ENCODE measurements around the gene RRAD.
"Not testable (repeated sequence)": the region's sequence is repeated elsewhere in the genome, so short reads cannot be mapped to it uniquely, and the experiment has no call there.

Gene RRAD
- total RNA-seq = 0.42 to 3.5 (median 0.92) reads per million in 9 experiments

GRCh38 chr16:66925322-66925840 lies at the start of gene RRAD:
RRAD (minus strand) TSS chr16:66925535; CDS start chr16:66925179, 356 bp downstream.
- peak within 1 kb of the TSS; percentile 68 to 75 for H3K4me3 Mint-ChIP-seq
- H3K36me3 Mint-ChIP-seq (ENCODE audit: insufficient read depth) = peaks cover 2% of the 10 kb centered on the region
- peak within 1 kb of the TSS in 1 of 2 donors; percentile 59 for H3K27ac Mint-ChIP-seq
- H3K27me3 Mint-ChIP-seq = peaks cover 25 to 47% of the 10 kb centered on the region in 2 donors
- ATAC-seq (replicated peaks) = peak; percentile 23
- H3K4me1 Mint-ChIP-seq (ENCODE audit: low read depth in 2 of 2) = peaks cover 0 to 11% of the 10 kb centered on the region in 2 donors
- DNase-seq = no peak
- no peaks in the 10 kb centered on the region for H3K9me3 Mint-ChIP-seq

GRCh38 chr16:66974932-66975246 lies 49.6 kb upstream of the RRAD start:
- not testable (repeated sequence) for H3K36me3 Mint-ChIP-seq (ENCODE audit: insufficient read depth); ATAC-seq (replicated peaks); H3K27me3 Mint-ChIP-seq; H3K9me3 Mint-ChIP-seq
- Mint-ChIP-seq H3K27ac (peak overlapping the region in 1 of 2 donors; percentile 69), H3K4me1 (ENCODE audit: low read depth in 2 of 2) (peaks cover 8 to 16% of the 10 kb centered on the region in 2 donors), H3K4me3 (peak overlapping the region; percentile 78 to 79)
- peak; percentile 20 to 32 (median 23) for DNase-seq

GRCh38 chr16:66974156-66974931 lies 49.0 kb upstream of the RRAD start:
- not testable (repeated sequence) for H3K27me3 Mint-ChIP-seq; H3K36me3 Mint-ChIP-seq (ENCODE audit: insufficient read depth); ATAC-seq (replicated peaks); H3K9me3 Mint-ChIP-seq; DNase-seq
- Mint-ChIP-seq H3K4me1 (ENCODE audit: low read depth in 2 of 2) (peaks cover 8 to 16% of the 10 kb centered on the region in 2 donors), H3K4me3 (peak overlapping the region; percentile 78 to 79), H3K27ac (peak overlapping the region in 1 of 2 donors; percentile 69)

GRCh38 chr16:66973716-66974115 lies 48.4 kb upstream of the RRAD start:
- ATAC-seq (replicated peaks) (no peak), DNase-seq (no peak)
- Mint-ChIP-seq H3K36me3 (ENCODE audit: insufficient read depth) (peaks cover 6% of the 10 kb centered on the region), H3K27me3 (peaks cover 0 to 10% of the 10 kb centered on the region in 2 donors), H3K4me1 (ENCODE audit: low read depth in 2 of 2) (peaks cover 8 to 16% of the 10 kb centered on the region in 2 donors), H3K27ac (no peak overlapping the region), H3K9me3 (no peaks in the 10 kb centered on the region), H3K4me3 (no peak overlapping the region)

DNA sequence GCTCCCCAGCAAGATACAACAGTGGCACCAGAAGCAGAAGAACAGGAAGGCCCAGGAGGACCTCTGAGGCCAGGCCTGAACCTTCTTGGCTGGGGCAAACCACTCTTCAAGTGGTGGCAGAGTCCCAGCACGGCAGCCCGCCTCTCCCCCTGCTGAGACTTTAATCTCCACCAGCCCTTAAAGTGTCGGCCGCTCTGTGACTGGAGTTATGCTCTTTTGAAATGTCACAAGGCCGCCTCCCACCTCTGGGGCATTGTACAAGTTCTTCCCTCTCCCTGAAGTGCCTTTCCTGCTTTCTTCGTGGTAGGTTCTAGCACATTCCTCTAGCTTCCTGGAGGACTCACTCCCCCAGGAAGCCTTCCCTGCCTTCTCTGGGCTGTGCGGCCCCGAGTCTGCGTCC lies 47.6 kb upstream of the RRAD start:
- H3K9me3 Mint-ChIP-seq = no peaks in the 10 kb centered on the region
- H3K27ac Mint-ChIP-seq = no peak overlapping the region
- H3K4me1 Mint-ChIP-seq (ENCODE audit: low read depth in 2 of 2) = peaks cover 8 to 16% of the 10 kb centered on the region in 2 donors
- peaks cover 2% of the 10 kb centered on the region for H3K36me3 Mint-ChIP-seq (ENCODE audit: insufficient read depth)
- peaks cover 0 to 10% of the 10 kb centered on the region in 2 donors for H3K27me3 Mint-ChIP-seq
- no peak for DNase-seq
- no peak overlapping the region for H3K4me3 Mint-ChIP-seq
- no peak for ATAC-seq (replicated peaks)

DNA sequence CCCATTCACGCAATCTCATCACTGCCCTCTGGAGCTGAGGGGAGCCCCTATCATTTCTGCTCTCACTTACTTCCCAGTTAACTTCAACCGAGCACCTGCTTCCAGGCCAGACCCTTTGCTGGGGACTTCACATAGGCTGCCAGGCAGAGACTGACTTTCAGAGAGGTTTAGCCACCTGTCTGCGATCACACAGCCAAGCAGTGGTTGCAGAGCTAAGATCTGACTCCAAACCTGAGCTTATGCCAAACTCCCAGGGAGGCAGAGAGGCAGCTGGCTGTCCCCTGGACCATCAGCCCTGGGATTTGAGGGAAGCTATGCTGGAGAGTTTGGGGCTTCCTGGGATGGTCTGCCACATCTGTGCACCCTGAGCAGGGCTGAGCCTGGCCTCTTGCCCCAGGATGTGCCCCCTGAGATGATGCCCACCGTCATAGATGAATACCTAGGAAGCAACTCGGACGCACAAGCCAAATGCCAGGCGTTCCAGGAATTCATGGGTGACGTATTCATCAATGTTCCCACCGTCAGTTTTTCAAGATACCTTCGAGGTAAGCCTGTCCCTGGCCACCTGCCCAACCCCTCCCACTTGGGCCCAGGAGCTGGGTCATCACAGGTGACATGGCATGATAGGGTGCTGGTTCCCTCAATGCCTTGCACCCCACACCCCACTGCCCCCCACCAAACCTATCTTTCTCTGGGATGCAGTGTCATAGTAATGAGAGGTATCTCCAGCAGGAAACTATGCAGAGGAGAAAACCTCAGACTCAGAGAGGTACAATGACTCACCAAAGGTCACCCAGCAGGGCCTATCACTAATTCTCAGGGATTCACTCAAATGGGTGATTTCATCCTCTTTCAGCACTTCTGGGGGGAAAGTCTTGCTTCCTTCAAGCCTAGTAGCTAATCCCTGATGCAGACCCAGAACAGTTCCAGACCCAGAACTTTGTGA lies 45.7 kb upstream of the RRAD start:
- Mint-ChIP-seq H3K4me1 (ENCODE audit: low read depth in 2 of 2) (peaks cover 5 to 12% of the 10 kb centered on the region in 2 donors), H3K9me3 (no peaks in the 10 kb centered on the region), H3K27me3 (peaks cover 0 to 10% of the 10 kb centered on the region in 2 donors), H3K27ac (no peak overlapping the region), H3K4me3 (no peak overlapping the region), H3K36me3 (ENCODE audit: insufficient read depth) (no peaks in the 10 kb centered on the region)
- DNase-seq (no peak), ATAC-seq (replicated peaks) (no peak)

DNA sequence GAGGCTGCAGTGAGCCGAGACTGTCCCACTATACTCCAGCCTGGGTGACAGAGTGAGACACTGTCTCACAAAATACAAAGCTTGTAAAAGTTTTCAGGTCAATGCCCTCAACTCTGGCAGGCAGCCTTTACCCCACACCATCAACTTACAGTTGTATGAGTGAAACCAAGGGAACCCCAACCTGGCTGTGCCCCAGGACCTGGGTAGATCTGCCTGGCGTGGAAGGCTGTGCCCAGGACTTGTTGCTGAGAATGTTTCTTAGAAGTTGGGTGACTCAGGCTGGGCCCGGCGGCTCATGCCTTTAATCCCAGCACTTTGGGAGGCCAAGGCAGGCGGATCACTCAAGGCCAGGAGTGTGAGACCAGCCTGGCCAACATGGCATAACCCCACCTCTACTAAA lies 43.5 kb upstream of the RRAD start:
- H3K4me3 Mint-ChIP-seq = no peak overlapping the region
- H3K27me3 Mint-ChIP-seq = peaks cover 7 to 25% of the 10 kb centered on the region in 2 donors
- no peak for DNase-seq
- no peaks in the 10 kb centered on the region for H3K36me3 Mint-ChIP-seq (ENCODE audit: insufficient read depth)
- H3K4me1 Mint-ChIP-seq (ENCODE audit: low read depth in 2 of 2) = no peaks in the 10 kb centered on the region
- no peaks in the 10 kb centered on the region for H3K9me3 Mint-ChIP-seq
- no peak for ATAC-seq (replicated peaks)
- no peak overlapping the region for H3K27ac Mint-ChIP-seq

DNA sequence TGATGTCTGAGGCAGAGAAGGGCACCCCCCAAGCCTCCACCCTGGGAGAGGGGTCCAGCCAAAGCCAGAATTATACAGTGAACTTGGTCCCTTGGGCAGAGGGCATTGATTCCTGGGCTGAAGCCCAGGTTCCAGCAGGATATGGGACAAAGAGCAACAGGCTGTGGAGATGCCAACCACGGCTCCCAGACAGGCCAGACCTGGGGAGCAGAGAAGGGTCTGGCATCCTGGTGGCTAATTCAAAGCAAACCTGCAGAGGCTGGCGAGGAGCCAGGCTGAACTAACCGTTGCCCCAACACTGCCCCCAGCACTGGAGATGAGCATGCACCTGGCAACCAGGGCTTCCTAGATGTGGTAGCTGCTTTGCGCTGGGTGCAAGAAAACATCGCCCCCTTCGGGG lies 38.7 kb upstream of the RRAD start:
- Mint-ChIP-seq H3K4me3 (no peak overlapping the region), H3K9me3 (no peaks in the 10 kb centered on the region), H3K36me3 (ENCODE audit: insufficient read depth) (no peaks in the 10 kb centered on the region), H3K4me1 (ENCODE audit: low read depth in 2 of 2) (peaks cover 0 to 5% of the 10 kb centered on the region in 2 donors), H3K27me3 (peaks cover 7 to 15% of the 10 kb centered on the region in 2 donors), H3K27ac (no peak overlapping the region)
- DNase-seq = no peak
- no peak for ATAC-seq (replicated peaks)

DNA sequence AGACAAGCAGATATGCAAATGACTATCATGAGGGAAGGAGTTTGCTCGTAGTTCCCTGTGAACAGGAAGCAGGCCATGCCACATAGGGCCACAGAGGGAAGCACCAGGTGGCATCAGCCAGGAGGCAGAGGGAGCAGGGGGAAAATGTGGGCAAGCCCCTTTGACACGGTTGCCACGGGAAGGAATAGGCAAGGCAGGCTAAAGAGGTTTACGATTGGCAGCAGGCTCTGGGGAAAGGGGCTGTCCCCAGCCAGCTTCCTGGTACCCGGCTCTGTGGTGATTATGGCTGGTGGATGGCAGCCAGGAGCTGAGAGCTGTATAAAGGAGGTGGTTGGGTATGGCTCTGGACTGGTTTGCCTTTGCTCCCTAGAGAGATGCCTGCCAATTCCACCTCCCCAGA lies 36.6 kb upstream of the RRAD start:
- no peak for DNase-seq
- Mint-ChIP-seq H3K36me3 (ENCODE audit: insufficient read depth) (no peaks in the 10 kb centered on the region), H3K4me1 (ENCODE audit: low read depth in 2 of 2) (peaks cover 0 to 5% of the 10 kb centered on the region in 2 donors), H3K4me3 (no peak overlapping the region), H3K27me3 (peaks cover 7 to 24% of the 10 kb centered on the region in 2 donors), H3K27ac (no peak overlapping the region), H3K9me3 (no peaks in the 10 kb centered on the region)
- no peak for ATAC-seq (replicated peaks)

DNA sequence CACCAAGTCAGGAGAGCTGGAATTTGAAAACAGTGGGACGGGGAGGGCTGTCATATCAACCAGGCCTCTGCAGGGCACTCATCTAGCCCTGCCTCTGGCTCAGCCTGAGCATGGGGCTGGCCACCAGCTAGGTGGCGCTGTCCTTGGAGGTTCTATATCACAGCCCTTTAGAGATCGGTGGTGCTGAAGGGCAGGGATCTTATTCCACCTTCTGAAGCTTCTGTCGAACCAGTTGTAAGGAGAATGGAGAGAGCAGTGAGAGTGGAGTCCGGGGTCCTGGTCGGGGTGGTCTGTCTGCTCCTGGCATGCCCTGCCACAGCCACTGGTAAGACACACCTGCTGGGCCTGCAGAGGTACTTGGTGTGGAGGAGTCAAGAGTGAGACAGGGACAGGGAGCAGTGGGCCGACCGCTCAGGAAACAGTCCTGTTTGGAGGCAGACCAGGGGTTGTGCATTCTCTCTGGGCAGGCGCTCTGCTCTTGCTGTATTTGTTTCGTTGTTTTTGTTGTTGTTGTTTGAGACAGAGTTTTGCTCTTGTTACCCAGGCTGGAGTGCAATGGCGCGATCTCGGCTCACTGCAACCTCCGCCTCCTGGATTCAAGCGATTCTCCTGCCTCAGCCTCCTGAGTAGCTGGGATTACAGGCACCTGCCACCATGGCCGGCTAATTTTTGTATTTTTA lies 35.9 kb upstream of the RRAD start, which contains the start of gene CES3:
Gene CES3 (plus strand): TSS at position 202 of the 680 bp plus-strand sequence. CDS start 42 bp downstream, at position 244.
- no peaks in the 10 kb centered on the region for H3K36me3 Mint-ChIP-seq (ENCODE audit: insufficient read depth)
- no peak within 1 kb of the TSS for H3K4me3 Mint-ChIP-seq
- ATAC-seq (replicated peaks) (peak; percentile 96), DNase-seq (peak; percentile 42 to 47 (median 44))
- H3K9me3 Mint-ChIP-seq = no peaks in the 10 kb centered on the region
- H3K27me3 Mint-ChIP-seq = peaks cover 7 to 25% of the 10 kb centered on the region in 2 donors
- peak within 1 kb of the TSS in 1 of 2 donors; percentile 76 for H3K27ac Mint-ChIP-seq
- peaks cover 0 to 5% of the 10 kb centered on the region in 2 donors for H3K4me1 Mint-ChIP-seq (ENCODE audit: low read depth in 2 of 2)

- DNase-seq (no peak), ATAC-seq (replicated peaks) (no peak)
- no peaks in the 10 kb centered on the region for H3K9me3 Mint-ChIP-seq
- H3K27ac Mint-ChIP-seq = peak overlapping the region in 1 of 2 donors; percentile 76
- no peak overlapping the region for H3K4me3 Mint-ChIP-seq
- peaks cover 0 to 5% of the 10 kb centered on the region in 2 donors for H3K4me1 Mint-ChIP-seq (ENCODE audit: low read depth in 2 of 2)
- H3K27me3 Mint-ChIP-seq = peaks cover 7 to 31% of the 10 kb centered on the region in 2 donors
- H3K36me3 Mint-ChIP-seq (ENCODE audit: insufficient read depth) = no peaks in the 10 kb centered on the region
Measured at GRCh38 chr16:66960270-66960669, 34.9 kb upstream of the RRAD start.

DNA sequence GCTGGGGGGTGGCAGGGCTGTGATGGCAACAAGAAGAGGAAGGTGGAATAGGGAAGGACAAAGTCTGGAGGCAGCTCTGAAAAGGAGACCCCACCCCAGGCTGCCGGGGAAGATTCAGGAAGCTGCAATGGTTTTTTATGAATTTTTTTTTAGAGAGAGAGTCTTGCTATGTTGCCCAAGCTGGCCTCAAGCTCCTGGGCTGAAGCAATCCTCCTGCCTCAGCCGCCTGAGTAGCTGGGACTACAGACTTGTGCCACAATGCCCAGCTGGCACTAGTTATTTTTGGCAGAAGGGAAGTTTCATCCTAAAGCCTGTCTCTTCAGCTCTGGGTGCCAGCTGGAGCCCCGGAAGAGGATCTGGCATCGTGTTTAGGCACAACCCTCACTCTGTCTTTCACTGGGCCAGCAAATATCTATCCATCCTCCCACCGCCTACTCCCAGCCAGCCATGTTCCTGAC lies 34.4 kb upstream of the RRAD start:
- H3K27me3 Mint-ChIP-seq = peaks cover 2 to 29% of the 10 kb centered on the region in 2 donors
- H3K4me3 Mint-ChIP-seq = no peak overlapping the region
- H3K27ac Mint-ChIP-seq = peak overlapping the region in 1 of 2 donors; percentile 76
- ATAC-seq (replicated peaks) = no peak
- no peak for DNase-seq
- no peaks in the 10 kb centered on the region for H3K9me3 Mint-ChIP-seq
- H3K4me1 Mint-ChIP-seq (ENCODE audit: low read depth in 2 of 2) = peaks cover 0 to 5% of the 10 kb centered on the region in 2 donors
- H3K36me3 Mint-ChIP-seq (ENCODE audit: insufficient read depth) = no peaks in the 10 kb centered on the region
